ENCODE measurements around the gene SPACDR. TPM values are rescaled to one million over a fixed set of nuclear protein-coding genes. Genes with fewer than 3 reads are reported as not detected.

The SPACDR gene
- 1.8 and 2.7 TPM in 2 replicates for total RNA-seq

GRCh38 chr7:100464210-100464660, at the start of gene SPACDR:
Gene SPACDR (minus strand): TSS chr7:100464260. CDS start chr7:100464025, 235 bp downstream.

GRCh38 chr7:100483722-100484672, 19.9 kb upstream of the SPACDR start, which contains the start of gene NYAP1:
Gene NYAP1 (plus strand): TSS chr7:100483927. CDS start chr7:100485312, 1,385 bp downstream.

GRCh38 chr7:100478958-100479660, 15.0 kb upstream of the SPACDR start, which contains the start of gene TSC22D4:
Gene TSC22D4 (minus strand): TSS chr7:100479214. CDS start chr7:100478038, 1,176 bp downstream.

GRCh38 chr7:100429637-100430492, 34.2 kb downstream of the SPACDR start, which contains the start of gene MEPCE:
Gene MEPCE (plus strand): TSS chr7:100429831. CDS start chr7:100430019, 188 bp downstream.

GRCh38 chr7:100428199-100428966, 35.7 kb downstream of the SPACDR start, which contains the start of gene ZCWPW1:
Gene ZCWPW1 (minus strand): TSS chr7:100428703. CDS start chr7:100420649, 8,054 bp downstream.

Other genes starting within 250 kb of the SPACDR start
- not detected in 2 replicates for gene PVRIG, start 244.3 kb downstream of the SPACDR start, total RNA-seq
- gene SPDYE3, start 156.6 kb downstream of the SPACDR start, total RNA-seq = not detected in 2 replicates
- gene PILRB, start 106.1 kb downstream of the SPACDR start, total RNA-seq = 9.1 and 10.4 TPM in 2 replicates
- under 0.01 TPM in 1 of 2 replicates, not detected in the other for gene PILRA, start 90.8 kb downstream of the SPACDR start, total RNA-seq
- 0.30 and 0.50 TPM in 2 replicates for gene ZCWPW1, start 35.6 kb downstream of the SPACDR start, total RNA-seq
- 29.9 and 31.5 TPM in 2 replicates for gene MEPCE, start 34.4 kb downstream of the SPACDR start, total RNA-seq
- 46.5 and 62.0 TPM in 2 replicates for gene PPP1R35, start 27.8 kb downstream of the SPACDR start, total RNA-seq
- gene TSC22D4, start 15.0 kb upstream of the SPACDR start, total RNA-seq = 47.4 and 52.5 TPM in 2 replicates
- gene NYAP1, start 19.7 kb upstream of the SPACDR start, total RNA-seq = 1.8 and 3.9 TPM in 2 replicates
- gene AGFG2, start 74.9 kb upstream of the SPACDR start, total RNA-seq = 9.1 and 16.0 TPM in 2 replicates
- 0.34 and 1.2 TPM in 2 replicates for gene SAP25, start 109.6 kb upstream of the SPACDR start, total RNA-seq
- gene LRCH4, start 121.9 kb upstream of the SPACDR start, total RNA-seq = 34.2 and 58.7 TPM in 2 replicates
- 0.50 and 1.0 TPM in 2 replicates for gene FBXO24, start 122.1 kb upstream of the SPACDR start, total RNA-seq
- gene PCOLCE, start 138.1 kb upstream of the SPACDR start, total RNA-seq = 396 and 411 TPM in 2 replicates
- gene MOSPD3, start 148.3 kb upstream of the SPACDR start, total RNA-seq = 17.2 and 21.4 TPM in 2 replicates
- gene TFR2, start 177.3 kb upstream of the SPACDR start, total RNA-seq = 0.17 and 0.30 TPM in 2 replicates
- gene ACTL6B, start 192.2 kb upstream of the SPACDR start, total RNA-seq = not detected in 2 replicates
- 283 and 322 TPM in 2 replicates for gene GNB2, start 209.5 kb upstream of the SPACDR start, total RNA-seq
- gene GIGYF1, start 230.0 kb upstream of the SPACDR start, total RNA-seq = 9.2 and 11.8 TPM in 2 replicates
- 56.2 and 63.2 TPM in 2 replicates for gene POP7, start 241.9 kb upstream of the SPACDR start, total RNA-seq